Tibial artery (tissue), 4 donors: ENCODE measurements around the gene TMCO4.
A peak's percentile ranks its signal among the peaks of the same experiment; 100 is the strongest.

ENCODE experiments used
- DNase-seq, 2 donors: peaks; one replicate each; pipeline ENCODE4 v3.0.0-alpha.2; 2019
- H3K27ac ChIP-seq, 2 donors: fragments of 200-600 bp; sonication (generic) in 1 of 2; 1 replicate in 1 of 2; 2 replicates in 1 of 2; pipeline ENCODE4 v1.5.1; 2018 to 2019; ENCODE audit warnings: mild to moderate bottlenecking in 1 of 2
- H3K27me3 ChIP-seq, 2 donors: fragments of 200-600 bp; sonication (generic) in 1 of 2; one replicate each; pipeline versions ENCODE4 v1.5.1 to v1.6.0; 2016 to 2019
- H3K36me3 ChIP-seq, 3 donors: fragments of 200-600 bp; sonication (generic) in 2 of 3; one replicate each; pipeline ENCODE4 v1.5.1; 2016 to 2019; ENCODE audit warnings: mild to moderate bottlenecking in 2 of 3
- H3K4me1 ChIP-seq, 4 donors: fragments of 200-600 bp; sonication (generic) in 2 of 4; 1 replicate in 3 of 4; 2 replicates in 1 of 4; pipeline ENCODE4 v1.5.1; 2016 to 2019
- H3K4me3 ChIP-seq, 2 donors: fragments of 200-600 bp; sonication (generic) in 1 of 2; 1 replicate in 1 of 2; 2 replicates in 1 of 2; pipeline ENCODE4 v1.5.1; 2018 to 2019; ENCODE audit warnings: mild to moderate bottlenecking in 2 of 2
- H3K9me3 ChIP-seq, 3 donors: fragments of 200-600 bp; sonication (generic) in 1 of 3; one replicate each; pipeline ENCODE4 v1.5.1; 2016 to 2019
- intact Hi-C: fragments of 100-400 bp; cut with DNase I; formaldehyde crosslinking; loops from one replicate; pipeline ENCODE4 v1.15.0; 2023; ENCODE audit warnings: low total_unique reads
- TF ChIP-seq, protein P1 (sequence below), 2 experiments: fragments of 200-600 bp in 1 of 2; fragments of 450-650 bp in 1 of 2; IDR thresholded peaks; one replicate each; pipeline ENCODE4 v1.5.1; 2017 to 2019; ENCODE audit warnings: antibody characterized with exemption in 2 of 2, mild to moderate bottlenecking in 1 of 2, moderate library complexity in 1 of 2

The TMCO4 gene

DNA sequence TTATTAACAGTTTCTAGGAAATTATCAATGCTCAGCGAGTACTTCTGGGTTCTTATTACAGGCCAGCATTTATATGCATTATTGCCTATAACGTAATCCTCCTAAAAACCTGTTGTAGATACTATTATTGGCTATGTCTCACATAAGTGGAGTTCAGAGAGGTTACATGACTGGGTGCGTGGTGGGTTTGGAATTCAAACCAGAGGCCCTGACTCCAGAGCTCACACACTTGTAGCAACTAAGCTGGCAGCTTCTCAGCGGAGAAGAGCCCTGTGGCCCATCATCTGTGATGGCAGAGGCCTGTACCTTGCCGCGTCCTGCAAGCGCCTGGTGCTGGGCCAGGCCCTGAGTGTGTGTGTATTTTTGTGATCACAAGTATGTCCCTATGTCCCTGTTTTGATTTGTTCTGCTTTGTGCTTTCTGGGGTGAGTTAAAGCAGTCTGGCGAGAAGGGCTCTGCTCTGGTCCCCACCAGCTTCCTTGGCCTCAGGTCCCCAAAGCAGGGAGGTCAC lies 68.3 kb downstream of the TMCO4 start:
- H3K27me3 ChIP-seq = no peaks in the 10 kb centered on the region
- intact Hi-C loops = no loop called here
- TF ChIP-seq, protein P1, sequence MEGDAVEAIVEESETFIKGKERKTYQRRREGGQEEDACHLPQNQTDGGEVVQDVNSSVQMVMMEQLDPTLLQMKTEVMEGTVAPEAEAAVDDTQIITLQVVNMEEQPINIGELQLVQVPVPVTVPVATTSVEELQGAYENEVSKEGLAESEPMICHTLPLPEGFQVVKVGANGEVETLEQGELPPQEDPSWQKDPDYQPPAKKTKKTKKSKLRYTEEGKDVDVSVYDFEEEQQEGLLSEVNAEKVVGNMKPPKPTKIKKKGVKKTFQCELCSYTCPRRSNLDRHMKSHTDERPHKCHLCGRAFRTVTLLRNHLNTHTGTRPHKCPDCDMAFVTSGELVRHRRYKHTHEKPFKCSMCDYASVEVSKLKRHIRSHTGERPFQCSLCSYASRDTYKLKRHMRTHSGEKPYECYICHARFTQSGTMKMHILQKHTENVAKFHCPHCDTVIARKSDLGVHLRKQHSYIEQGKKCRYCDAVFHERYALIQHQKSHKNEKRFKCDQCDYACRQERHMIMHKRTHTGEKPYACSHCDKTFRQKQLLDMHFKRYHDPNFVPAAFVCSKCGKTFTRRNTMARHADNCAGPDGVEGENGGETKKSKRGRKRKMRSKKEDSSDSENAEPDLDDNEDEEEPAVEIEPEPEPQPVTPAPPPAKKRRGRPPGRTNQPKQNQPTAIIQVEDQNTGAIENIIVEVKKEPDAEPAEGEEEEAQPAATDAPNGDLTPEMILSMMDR (IDR thresholded peaks at IDR 0.05) = no peak
- H3K4me3 ChIP-seq = no peak overlapping the region
- peaks cover 10 to 52% (median 28%) of the 10 kb centered on the region in 3 donors for H3K36me3 ChIP-seq
- H3K9me3 ChIP-seq = no peaks in the 10 kb centered on the region
- peaks cover 0 to 61% (median 29%) of the 10 kb centered on the region in 4 donors for H3K4me1 ChIP-seq
- DNase-seq = no peak
- peak overlapping the region; percentile 26 to 81 for H3K27ac ChIP-seq

DNA sequence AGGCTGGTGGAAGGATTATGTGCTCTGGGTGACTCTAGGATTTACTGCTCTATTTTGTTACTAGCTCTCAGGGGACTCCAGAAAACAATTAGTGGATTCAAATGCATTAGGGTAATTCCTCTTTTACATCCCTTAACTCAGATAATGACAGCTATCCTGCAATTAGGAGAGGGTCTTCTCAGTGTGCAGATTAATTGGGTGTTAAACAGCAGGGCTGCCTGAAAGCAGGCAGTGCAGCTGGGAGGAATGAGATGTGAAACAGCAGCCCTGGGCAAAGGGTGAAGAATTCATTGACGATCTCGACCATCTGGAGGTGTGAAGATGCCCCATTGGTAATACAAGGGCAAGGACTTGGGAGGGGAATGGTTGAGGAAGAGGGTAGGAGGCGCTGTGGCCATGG lies 68.9 kb downstream of the TMCO4 start:
- peaks cover 10 to 58% (median 34%) of the 10 kb centered on the region in 3 donors for H3K36me3 ChIP-seq
- intact Hi-C loops = no loop called here
- H3K27me3 ChIP-seq = no peaks in the 10 kb centered on the region
- TF ChIP-seq, protein P1 (IDR thresholded peaks at IDR 0.05) = no peak
- no peak for DNase-seq
- H3K4me1 ChIP-seq = peaks cover 0 to 61% (median 32%) of the 10 kb centered on the region in 4 donors
- peak overlapping the region; percentile 26 to 81 for H3K27ac ChIP-seq
- H3K4me3 ChIP-seq = no peak overlapping the region
- H3K9me3 ChIP-seq = no peaks in the 10 kb centered on the region

DNA sequence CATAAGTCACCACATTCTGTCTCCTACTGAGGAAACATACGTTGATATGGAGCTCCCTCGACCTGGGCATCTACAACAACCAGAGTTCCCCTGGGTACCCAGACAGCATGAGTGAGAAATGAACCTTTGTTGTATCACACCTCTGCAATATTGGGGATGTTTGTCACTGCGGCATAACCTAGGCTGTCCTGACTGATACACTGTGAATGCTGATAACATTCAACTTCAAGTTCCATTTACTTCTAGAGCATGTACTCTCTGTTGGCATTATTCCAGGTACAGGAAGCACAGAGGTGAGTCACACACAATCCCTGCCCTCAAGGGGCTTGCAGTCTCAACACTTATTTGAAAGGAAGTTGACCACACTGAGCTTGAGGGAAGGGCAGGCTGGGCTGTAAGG lies 69.5 kb downstream of the TMCO4 start:
- intact Hi-C loops = no loop called here
- H3K4me1 ChIP-seq = peaks cover 0 to 61% (median 32%) of the 10 kb centered on the region in 4 donors
- peaks cover 10 to 62% (median 37%) of the 10 kb centered on the region in 3 donors for H3K36me3 ChIP-seq
- TF ChIP-seq, protein P1 (IDR thresholded peaks at IDR 0.05) = no peak
- H3K27me3 ChIP-seq = no peaks in the 10 kb centered on the region
- peak overlapping the region; percentile 26 to 81 for H3K27ac ChIP-seq
- no peaks in the 10 kb centered on the region for H3K9me3 ChIP-seq
- DNase-seq = no peak
- no peak overlapping the region for H3K4me3 ChIP-seq

DNA sequence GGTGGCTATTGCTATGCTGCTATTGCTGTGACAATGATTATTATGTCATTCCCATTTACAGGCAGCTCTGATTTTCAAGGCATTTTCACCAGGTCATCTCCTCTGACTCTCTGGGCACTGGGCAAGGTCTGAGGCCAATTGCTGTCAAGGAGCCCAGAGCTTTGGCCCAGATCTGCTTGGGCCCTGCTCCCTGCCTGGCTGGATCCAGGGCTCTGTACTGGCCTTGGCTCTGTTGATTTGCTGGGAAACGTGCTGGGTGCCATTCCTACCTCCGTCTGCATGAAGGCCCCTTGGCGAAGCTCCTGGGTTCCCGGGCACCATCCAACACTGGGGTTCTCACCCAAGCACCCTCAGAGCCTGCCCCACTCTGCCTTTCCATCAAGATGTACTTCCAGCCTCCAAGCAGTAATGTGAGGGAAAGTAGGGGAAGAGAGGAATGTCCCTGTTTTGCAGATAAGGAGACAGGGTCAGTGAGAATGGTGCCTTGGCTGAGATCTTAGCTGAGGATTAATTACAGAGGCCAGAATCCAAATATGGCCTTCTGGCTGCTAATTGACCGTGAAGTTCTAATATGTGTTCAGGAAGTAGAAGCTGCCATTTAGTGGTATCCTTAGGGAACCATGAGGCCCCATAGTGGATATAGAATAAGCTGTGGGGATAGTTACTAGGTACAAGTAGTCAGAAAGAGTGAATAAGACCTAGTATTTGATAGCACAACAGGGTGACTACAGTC lies 71.1 kb downstream of the TMCO4 start:
- DNase-seq = no peak
- Histone ChIP-seq H3K27ac (peak overlapping the region; percentile 57 to 81), H3K9me3 (no peaks in the 10 kb centered on the region), H3K36me3 (peaks cover 16 to 64% (median 37%) of the 10 kb centered on the region in 3 donors), H3K4me3 (no peak overlapping the region), H3K27me3 (no peaks in the 10 kb centered on the region), H3K4me1 (peaks cover 0 to 51% (median 22%) of the 10 kb centered on the region in 4 donors)
- intact Hi-C loops = no loop called here
- TF ChIP-seq, protein P1 (IDR thresholded peaks at IDR 0.05) = no peak

DNA sequence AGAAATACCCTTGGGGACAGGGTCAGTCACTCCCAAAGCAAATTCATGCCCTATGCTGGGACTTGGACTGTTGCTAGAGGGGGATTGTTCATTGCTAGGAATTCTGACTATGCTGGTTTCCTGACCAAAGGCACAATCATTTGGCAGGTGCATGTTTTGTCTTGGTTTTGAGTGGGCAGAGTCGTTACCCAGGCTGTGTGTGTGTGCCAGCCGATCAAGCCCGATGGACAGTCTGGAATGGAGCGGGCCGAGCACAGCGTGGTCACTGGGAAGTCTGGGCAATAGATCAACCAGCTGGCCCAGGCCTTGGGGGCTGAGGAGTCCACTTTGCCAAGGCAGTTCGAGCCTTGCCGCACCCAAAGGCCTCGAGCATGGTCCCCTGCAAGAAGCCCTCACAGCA lies 74.1 kb downstream of the TMCO4 start:
- TF ChIP-seq, protein P1 (IDR thresholded peaks at IDR 0.05) = no peak
- no peaks in the 10 kb centered on the region for H3K27me3 ChIP-seq
- peaks cover 11 to 67% (median 24%) of the 10 kb centered on the region in 3 donors for H3K36me3 ChIP-seq
- peaks cover 0 to 49% (median 22%) of the 10 kb centered on the region in 4 donors for H3K4me1 ChIP-seq
- H3K27ac ChIP-seq = peak overlapping the region; percentile 65 to 81
- H3K9me3 ChIP-seq = no peaks in the 10 kb centered on the region
- no peak for DNase-seq
- no peak overlapping the region for H3K4me3 ChIP-seq
- intact Hi-C loops = no loop called here
